ENCODE measurements around the gene RPS2.

DNA sequence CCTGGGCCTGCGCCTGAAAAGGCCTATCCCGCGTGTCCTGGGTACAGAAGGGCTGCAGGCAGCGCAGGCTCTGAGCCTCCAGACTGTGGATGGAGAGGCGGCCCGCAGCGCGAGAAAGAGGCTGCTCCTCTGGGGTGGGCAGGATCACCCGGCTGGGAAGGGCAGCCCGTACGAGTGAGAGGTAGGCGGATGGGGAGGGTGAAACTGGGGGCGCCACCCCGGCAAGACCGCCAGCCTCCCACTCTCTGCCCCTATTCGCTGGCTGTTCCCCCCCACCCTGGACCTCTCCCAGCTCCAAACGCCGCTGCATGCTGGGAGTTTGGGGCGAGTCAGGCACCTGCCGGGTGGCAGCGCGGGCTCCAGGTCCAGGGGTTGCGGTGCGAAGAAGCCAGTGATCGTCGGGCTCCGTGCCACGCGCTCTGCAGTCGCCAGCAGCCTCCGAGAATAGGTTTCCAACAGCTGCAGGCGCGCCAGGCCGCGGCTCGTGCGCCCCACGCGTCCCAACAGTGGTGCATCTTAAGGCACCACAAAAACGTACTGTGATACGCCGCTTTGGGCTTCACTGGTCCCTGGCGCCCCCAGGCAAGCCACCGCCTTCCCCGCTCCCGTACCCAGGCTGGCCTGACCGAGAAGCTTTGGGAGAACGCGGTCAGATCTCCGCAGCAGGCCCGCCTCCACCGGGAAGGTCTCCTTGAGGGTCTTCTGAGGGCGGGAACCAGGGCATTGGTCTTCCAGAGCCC is 15.6 kb upstream of the RPS2 start:
- no peak for TF ChIP-seq POLR2A (IDR thresholded peaks at IDR 0.05; ENCODE audit: low read length)
- no peak for TF ChIP-seq GATA1 (IDR thresholded peaks at IDR 0.05; ENCODE audit: low read depth, low read length)

Measured in erythroblast (primary cell).